ENCODE results near the gene SPOCK1. TPM values are rescaled to one million over a fixed set of nuclear protein-coding genes. Genes with fewer than 3 reads are reported as not detected.

SPOCK1 gene
- total RNA-seq, 1 donor from 2014 or later: 8.4 TPM

GRCh38 chr5:137316346-137316736 lies 182.8 kb downstream of the SPOCK1 start:
- Histone ChIP-seq H3K9me3 (no peaks in the 10 kb centered on the region), H3K27ac (no peak overlapping the region), H3K36me3 (no peaks in the 10 kb centered on the region), H3K27me3 (ENCODE audit: low read depth) (peaks cover 12% of the 10 kb centered on the region), H3K4me3 (no peak overlapping the region), H3K4me1 (no peaks in the 10 kb centered on the region)
- DNase-seq (no peak), ATAC-seq (no peak)
- intact Hi-C loops (cut with DNase I): no loop called here
- TF ChIP-seq, protein P1, sequence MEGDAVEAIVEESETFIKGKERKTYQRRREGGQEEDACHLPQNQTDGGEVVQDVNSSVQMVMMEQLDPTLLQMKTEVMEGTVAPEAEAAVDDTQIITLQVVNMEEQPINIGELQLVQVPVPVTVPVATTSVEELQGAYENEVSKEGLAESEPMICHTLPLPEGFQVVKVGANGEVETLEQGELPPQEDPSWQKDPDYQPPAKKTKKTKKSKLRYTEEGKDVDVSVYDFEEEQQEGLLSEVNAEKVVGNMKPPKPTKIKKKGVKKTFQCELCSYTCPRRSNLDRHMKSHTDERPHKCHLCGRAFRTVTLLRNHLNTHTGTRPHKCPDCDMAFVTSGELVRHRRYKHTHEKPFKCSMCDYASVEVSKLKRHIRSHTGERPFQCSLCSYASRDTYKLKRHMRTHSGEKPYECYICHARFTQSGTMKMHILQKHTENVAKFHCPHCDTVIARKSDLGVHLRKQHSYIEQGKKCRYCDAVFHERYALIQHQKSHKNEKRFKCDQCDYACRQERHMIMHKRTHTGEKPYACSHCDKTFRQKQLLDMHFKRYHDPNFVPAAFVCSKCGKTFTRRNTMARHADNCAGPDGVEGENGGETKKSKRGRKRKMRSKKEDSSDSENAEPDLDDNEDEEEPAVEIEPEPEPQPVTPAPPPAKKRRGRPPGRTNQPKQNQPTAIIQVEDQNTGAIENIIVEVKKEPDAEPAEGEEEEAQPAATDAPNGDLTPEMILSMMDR (IDR thresholded peaks at IDR 0.05): no peak

GRCh38 chr5:137315534-137316345 lies 183.4 kb downstream of the SPOCK1 start:
- intact Hi-C loops (cut with DNase I): no loop called here
- no peak overlapping the region for H3K27ac ChIP-seq
- no peaks in the 10 kb centered on the region for H3K36me3 ChIP-seq
- peaks cover 12% of the 10 kb centered on the region for H3K27me3 ChIP-seq (ENCODE audit: low read depth)
- H3K4me1 ChIP-seq: no peaks in the 10 kb centered on the region
- no peaks in the 10 kb centered on the region for H3K9me3 ChIP-seq
- TF ChIP-seq, protein P1 (IDR thresholded peaks at IDR 0.05): no peak
- H3K4me3 ChIP-seq: no peak overlapping the region
- DNase-seq (no peak), ATAC-seq (no peak)

DNA sequence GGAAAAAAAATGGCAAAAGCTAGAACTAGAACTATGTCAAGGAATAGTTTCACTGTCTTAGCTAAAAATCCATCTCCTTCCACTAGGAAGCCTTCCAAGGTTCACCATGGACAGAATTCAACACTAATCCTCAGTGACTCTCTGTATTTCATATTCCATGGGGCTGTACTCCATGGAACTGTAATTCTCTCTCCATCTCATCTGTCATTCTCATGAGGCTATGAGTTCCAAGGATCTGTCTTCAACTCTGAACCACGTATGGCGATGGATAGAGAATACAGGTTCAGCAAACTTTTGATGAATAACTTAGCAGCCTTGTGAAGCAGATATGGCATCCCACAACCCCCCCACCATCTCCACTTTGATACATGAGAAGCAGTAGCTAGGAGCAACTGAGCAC lies 184.0 kb downstream of the SPOCK1 start:
- TF ChIP-seq, protein P1 (IDR thresholded peaks at IDR 0.05): no peak
- H3K4me1 ChIP-seq: no peaks in the 10 kb centered on the region
- H3K36me3 ChIP-seq: no peaks in the 10 kb centered on the region
- intact Hi-C loops (cut with DNase I): no loop called here
- no peak overlapping the region for H3K4me3 ChIP-seq
- ATAC-seq (no peak), DNase-seq (no peak)
- H3K27ac ChIP-seq: no peak overlapping the region
- no peaks in the 10 kb centered on the region for H3K9me3 ChIP-seq
- H3K27me3 ChIP-seq (ENCODE audit: low read depth): peaks cover 12% of the 10 kb centered on the region

GRCh38 chr5:137313526-137314175 lies 185.5 kb downstream of the SPOCK1 start:
- H3K4me3 ChIP-seq: no peak overlapping the region
- intact Hi-C loops (cut with DNase I): no loop called here
- H3K4me1 ChIP-seq: no peaks in the 10 kb centered on the region
- no peaks in the 10 kb centered on the region for H3K9me3 ChIP-seq
- H3K27ac ChIP-seq: no peak overlapping the region
- ATAC-seq (no peak), DNase-seq (no peak)
- H3K36me3 ChIP-seq: no peaks in the 10 kb centered on the region
- peaks cover 7% of the 10 kb centered on the region for H3K27me3 ChIP-seq (ENCODE audit: low read depth)
- TF ChIP-seq, protein P1 (IDR thresholded peaks at IDR 0.05): no peak

DNA sequence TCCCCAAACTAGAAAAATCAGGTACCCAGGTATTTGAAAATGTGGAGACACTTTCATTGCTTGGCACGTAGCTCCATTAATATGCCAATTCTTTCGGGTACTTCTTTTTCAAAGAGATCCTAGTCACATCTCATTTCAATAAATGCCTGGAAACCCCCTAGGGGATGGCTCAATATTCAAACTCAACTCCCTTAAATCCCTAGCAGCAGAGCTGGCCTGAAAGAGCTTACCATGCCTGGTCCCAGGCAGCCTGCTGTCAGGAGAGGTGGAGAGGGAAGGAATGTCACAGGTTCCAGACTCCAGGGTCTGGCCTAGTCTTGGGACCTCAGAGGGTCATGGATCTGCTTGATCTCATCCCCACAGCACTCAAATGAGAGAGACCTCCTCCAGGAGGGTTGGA lies 187.1 kb downstream of the SPOCK1 start:
- DNase-seq (no peak), ATAC-seq (no peak)
- Histone ChIP-seq H3K36me3 (no peaks in the 10 kb centered on the region), H3K27me3 (ENCODE audit: low read depth) (peaks cover 4% of the 10 kb centered on the region), H3K27ac (no peak overlapping the region), H3K9me3 (no peaks in the 10 kb centered on the region), H3K4me1 (no peaks in the 10 kb centered on the region), H3K4me3 (no peak overlapping the region)
- TF ChIP-seq, protein P1 (IDR thresholded peaks at IDR 0.05): no peak
- intact Hi-C loops (cut with DNase I): no loop called here

Data from lower lobe of right lung (tissue), 2 donors.